Ovary (tissue), 9 donors: ENCODE measurements around the gene SAFB2. TPM values are rescaled to one million over a fixed set of nuclear protein-coding genes. Genes with fewer than 3 reads are reported as not detected.

Source experiments
- DNase-seq, 5 donors: peaks; one replicate each; pipeline ENCODE4 v3.0.0-alpha.2; 2019 to 2020
- H3K27ac ChIP-seq, 2 donors: fragments of 200-600 bp; one replicate each; pipeline versions ENCODE4 v1.5.1 to v1.8.0; 2019 to 2022
- H3K27me3 ChIP-seq: fragments of 200-600 bp; one replicate; pipeline ENCODE4 v1.8.0; 2022
- H3K36me3 ChIP-seq: fragments of 200-600 bp; sonication (generic); one replicate; pipeline ENCODE4 v1.5.1; 2019
- H3K4me1 ChIP-seq: one replicate; pipeline ENCODE4 v1.8.1; 2013; ENCODE audit warnings: mild to moderate bottlenecking, moderate library complexity; ENCODE audit not compliant: insufficient read depth
- H3K4me3 ChIP-seq: fragments of 200-600 bp; sonication (generic); one replicate; pipeline ENCODE4 v1.5.1; 2017
- H3K9me3 ChIP-seq, 2 donors: fragments of 200-600 bp in 1 of 2; sonication (generic) in 1 of 2; one replicate each; pipeline versions ENCODE4 v1.5.1 to v1.8.1; 2013 to 2019; ENCODE audit warnings: mild to moderate bottlenecking in 1 of 2, moderate library complexity in 1 of 2
- CTCF ChIP-seq, 3 donors: fragments of 450-650 bp in 2 of 3; fragments of 200-600 bp in 1 of 3; IDR thresholded peaks; one replicate each; pipeline versions ENCODE4 v1.5.1 to v1.8.0; 2016 to 2022; ENCODE audit warnings: antibody characterized with exemption in 3 of 3, mild to moderate bottlenecking in 1 of 3
- EP300 ChIP-seq: sonication (generic); formaldehyde crosslinking; IDR thresholded peaks from one replicate; pipeline ENCODE4 v1.6.1; 2017; ENCODE audit warnings: antibody characterized with exemption
- POLR2A ChIP-seq: fragments of 450-650 bp; IDR thresholded peaks from one replicate; pipeline ENCODE4 v1.6.1; 2017; ENCODE audit warnings: antibody characterized with exemption, mild to moderate bottlenecking, moderate library complexity
- WGBS, 3 donors: extraction: QIAGEN DNeasy Blood & Tissue Kit in 1 of 3; methylation state at CpG; one replicate each; pipeline versions ENCODE4 v1.1.5 to v1.1.7; 2013 to 2017; 5-methylcytosine and 5-hydroxymethylcytosine counted together
- intact Hi-C, 4 donors: fragments of 100-400 bp; cut with DNase I; formaldehyde crosslinking; loops; one replicate each; pipeline versions ENCODE4 v1.11.0 to v1.15.1; 2022 to 2023
- polyA plus RNA-seq, 2 donors: library from polyadenylated mRNA; stranded (reverse); fragments of 200-250 nt in 1 of 2; fragments of 350-450 nt in 1 of 2; fragmentation: Illumina TruSeq in 1 of 2; extraction: RNeasy Lipid Tissue Mini Kit (QIAGEN cat#74804) in 1 of 2; gene quantifications; one replicate each; pipeline ENCODE4 v1.2.3, GENCODE V29; 2013 to 2014
- total RNA-seq, 7 donors: library from RNA; depleted of rRNA in 2 of 7; stranded (reverse); fragments of >200 nt in 2 of 7; fragmentation: NEBNext Ultra II Directional in 3 of 7; extraction: Animal tissue kit (Norgen Biotek cat#: 25700) in 3 of 7; gene quantifications; one replicate each; pipeline versions ENCODE4 v1.1.0 to v1.2.4, GENCODE V29; 2016 to 2023
- donor health status: DM: no; HTN: no; CAD: no; lungs with moderate emphysema.
- donor health status: DM: no; HTN: no; CAD: no.
- donor health status: Bipolar disorder and iron deficiency.
- donor health status: DM: yes; HTN: yes; CAD: no.
- donor health status: DM: no; HTN: no; CAD: no.
- donor health status: DM: yes; HTN: yes; CAD: no.

SAFB2 gene
- total and polyA plus RNA-seq, 9 donors = 51.3 to 173 (median 107) TPM

GRCh38 chr19:5562280-5562679, 60.3 kb downstream of the SAFB2 start:
- H3K27ac ChIP-seq = no peak overlapping the region
- no peaks in the 10 kb centered on the region for H3K27me3 ChIP-seq
- H3K4me3 ChIP-seq = no peak overlapping the region
- intact Hi-C loops = no loop called here
- H3K4me1 ChIP-seq = no peaks in the 10 kb centered on the region
- WGBS, 3 donors = 72 to 83% (median 76%) methylated on average over 7 of the region's 7 CpGs
- H3K36me3 ChIP-seq = no peaks in the 10 kb centered on the region
- H3K9me3 ChIP-seq = peaks cover 0 to 8% of the 10 kb centered on the region in 2 donors
- TF ChIP-seq CTCF (IDR thresholded peaks at IDR 0.05) (no peak), POLR2A (no peak), EP300 (no peak)
- DNase-seq = no peak

- DNase-seq = no peak
- Histone ChIP-seq H3K4me3 (no peak overlapping the region), H3K27me3 (no peaks in the 10 kb centered on the region), H3K36me3 (no peaks in the 10 kb centered on the region), H3K27ac (no peak overlapping the region), H3K9me3 (peaks cover 0 to 8% of the 10 kb centered on the region in 2 donors), H3K4me1 (no peaks in the 10 kb centered on the region)
- intact Hi-C loops = no loop called here
- TF ChIP-seq POLR2A (no peak), CTCF (IDR thresholded peaks at IDR 0.05) (no peak), EP300 (no peak)
- WGBS, 3 donors = 72 to 82% (median 74%) methylated on average over 6 of the region's 6 CpGs
These were observed 61.0 kb downstream of the SAFB2 start for GRCh38 chr19:5561559-5561958.

- Histone ChIP-seq H3K27ac (no peak overlapping the region), H3K27me3 (no peaks in the 10 kb centered on the region), H3K4me3 (no peak overlapping the region), H3K36me3 (no peaks in the 10 kb centered on the region), H3K9me3 (peaks cover 0 to 8% of the 10 kb centered on the region in 2 donors), H3K4me1 (no peaks in the 10 kb centered on the region)
- intact Hi-C loops = no loop called here
- no peak for DNase-seq
- TF ChIP-seq EP300 (no peak), CTCF (IDR thresholded peaks at IDR 0.05) (no peak), POLR2A (no peak)
- WGBS, 3 donors = 24 to 37% (median 27%) methylated on average over 19 of the region's 19 CpGs
These were observed 62.4 kb downstream of the SAFB2 start for GRCh38 chr19:5560156-5560555.

- Histone ChIP-seq H3K4me1 (no peaks in the 10 kb centered on the region), H3K9me3 (peaks cover 0 to 8% of the 10 kb centered on the region in 2 donors), H3K4me3 (no peak overlapping the region), H3K27me3 (no peaks in the 10 kb centered on the region), H3K36me3 (no peaks in the 10 kb centered on the region), H3K27ac (no peak overlapping the region)
- no peak for DNase-seq
- WGBS, 3 donors = 18 to 46% (median 39%) methylated on average over 3 of the region's 3 CpGs
- intact Hi-C loops = no loop called here
- TF ChIP-seq POLR2A = no peak
- no peak for TF ChIP-seq CTCF (IDR thresholded peaks at IDR 0.05)
- no peak for TF ChIP-seq EP300
These were observed 62.8 kb downstream of the SAFB2 start for GRCh38 chr19:5559804-5560133.
